GM18499 (cell line): ENCODE results near the gene OLA1.
A peak's percentile ranks its signal among the peaks of the same experiment; 100 is the strongest.

Experiments used
- ATAC-seq: cut with Tn5 transposase; IDR thresholded peaks from one replicate; pipeline ENCODE4 v1.9.1; 2021; ENCODE audit warnings: moderate number of reproducible peaks; ENCODE audit not compliant: insufficient read depth, unreplicated experiment

OLA1 gene

DNA sequence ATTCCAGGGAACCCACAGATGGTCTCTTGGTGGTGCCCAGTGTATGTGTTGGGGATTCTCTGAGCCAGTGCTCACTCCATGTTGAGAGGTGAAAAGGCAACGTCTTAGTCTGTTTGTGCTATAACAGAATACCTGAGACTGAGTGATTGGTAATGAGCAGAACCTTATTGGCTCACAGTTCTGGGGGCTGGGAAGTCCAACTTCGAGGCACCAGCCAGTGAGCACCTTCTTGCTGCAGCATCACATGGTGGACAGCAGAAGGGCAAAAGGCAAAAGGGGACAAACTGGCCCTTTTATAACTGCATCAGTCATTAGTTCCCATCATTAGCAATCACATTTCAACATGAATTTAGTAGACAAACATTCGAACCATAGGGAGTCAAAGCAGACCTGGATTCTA is 202.2 kb downstream of the OLA1 start:
- ATAC-seq: no peak

DNA sequence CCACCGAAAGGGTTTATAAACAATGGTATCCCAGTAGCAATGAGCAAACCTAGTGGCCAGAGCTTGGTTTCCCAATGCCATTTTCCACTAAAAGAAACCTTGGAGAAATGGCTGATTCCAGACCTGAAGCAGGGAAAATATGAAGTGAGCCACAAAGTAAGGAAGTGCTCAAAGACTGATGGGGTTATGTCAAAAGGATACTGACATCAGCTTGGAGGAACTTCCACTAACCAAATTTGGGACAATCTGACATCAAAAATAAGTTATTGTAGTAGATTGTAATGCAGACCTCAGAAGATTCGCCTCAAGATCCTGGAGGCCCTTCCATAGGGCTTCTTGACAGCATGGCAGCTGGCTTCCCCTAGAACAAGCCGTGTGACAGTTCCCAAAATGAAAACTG is 203.8 kb downstream of the OLA1 start:
- no peak for ATAC-seq

DNA sequence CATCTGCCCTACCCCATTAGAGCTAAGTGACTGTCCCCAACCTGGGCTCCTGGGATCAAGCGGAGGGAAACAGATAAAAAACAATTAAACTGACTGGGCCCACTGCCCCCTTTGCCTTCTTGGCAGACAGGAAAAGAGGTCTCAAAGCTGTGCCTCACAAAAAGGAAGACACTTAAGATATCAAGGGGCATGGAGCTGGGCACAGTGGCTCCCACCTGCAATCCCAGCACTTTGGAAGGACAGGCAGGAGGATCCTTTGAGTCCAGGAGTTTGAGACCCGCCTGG is 208.0 kb downstream of the OLA1 start:
- no peak for ATAC-seq

DNA sequence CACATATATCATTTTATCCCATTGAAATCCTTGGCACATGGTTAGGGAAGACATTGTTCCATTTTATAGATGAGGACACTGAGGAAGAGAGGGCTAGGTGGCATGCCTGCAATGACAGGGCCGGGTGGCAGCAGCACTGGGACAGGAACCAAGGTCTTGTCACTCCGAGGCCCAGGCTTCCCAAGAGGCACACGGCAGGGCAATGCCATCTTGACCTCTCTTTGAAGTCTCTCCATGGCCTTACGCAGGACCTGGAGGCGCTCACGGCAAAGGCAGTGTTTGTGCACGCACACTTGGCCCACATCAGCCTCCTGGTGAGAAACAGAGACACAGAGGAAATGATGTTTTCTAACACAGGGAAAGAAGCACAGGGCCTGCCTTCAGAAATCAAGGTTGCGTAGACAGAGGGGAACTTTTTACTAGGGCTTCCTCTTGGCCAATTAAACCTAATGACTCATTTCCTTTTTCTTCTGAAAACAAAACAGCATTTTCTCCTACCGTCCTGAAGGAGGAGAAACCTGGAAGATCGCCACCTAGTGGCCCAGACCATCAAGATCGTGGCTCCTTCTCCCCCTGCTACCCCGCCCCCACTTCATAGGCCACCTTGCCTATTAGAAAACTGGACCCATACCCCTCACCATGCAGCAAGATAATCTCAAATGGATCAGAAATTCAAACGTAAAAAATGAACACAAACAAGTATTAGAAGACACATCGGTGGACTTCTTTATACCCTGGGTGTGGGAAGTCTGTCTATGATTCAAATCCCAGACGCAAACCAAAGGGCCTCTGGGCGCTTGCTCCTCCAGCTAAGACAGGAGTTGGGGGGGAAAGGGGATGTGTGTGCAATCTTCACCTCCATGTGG is 208.5 kb downstream of the OLA1 start:
- peak; percentile 82 for ATAC-seq

DNA sequence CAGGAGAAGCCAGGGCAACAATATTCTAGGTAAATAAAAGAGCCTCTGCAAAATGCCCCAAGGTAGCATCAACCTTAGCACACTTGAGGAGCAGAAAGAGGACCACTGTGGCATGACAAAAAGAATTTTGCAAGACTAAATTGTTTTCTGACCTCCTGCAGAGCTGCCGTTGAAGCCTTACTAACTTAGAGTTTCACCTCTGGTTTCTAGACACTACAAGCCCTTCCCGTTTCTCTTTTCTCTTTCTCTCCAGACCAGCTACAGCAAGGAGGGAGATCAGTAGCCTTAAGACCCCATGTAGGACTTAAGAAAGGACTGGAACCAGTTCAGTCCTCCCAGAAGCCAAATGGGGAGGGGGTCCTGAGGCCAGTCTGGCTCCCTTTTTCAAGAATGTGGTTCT is 209.9 kb downstream of the OLA1 start:
- ATAC-seq: no peak

DNA sequence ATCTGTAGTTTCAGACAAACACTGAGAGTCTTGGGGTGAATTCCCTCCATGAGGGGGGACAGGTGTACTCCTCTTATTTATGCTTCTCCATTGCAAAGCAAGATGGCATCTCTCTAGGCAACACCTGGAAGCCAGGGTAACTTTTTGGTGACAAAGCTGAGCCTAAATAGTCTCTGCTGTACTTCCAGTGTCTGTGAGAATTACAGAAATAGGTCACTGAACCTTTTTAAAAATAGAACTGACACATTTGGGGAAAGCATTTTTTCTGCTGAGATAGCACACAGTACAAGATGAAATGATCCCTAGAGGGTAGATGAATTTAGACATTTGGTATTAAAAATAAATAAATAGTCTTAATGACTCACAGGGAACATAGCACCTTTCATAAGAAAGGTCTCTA is 211.5 kb downstream of the OLA1 start:
- no peak for ATAC-seq

DNA sequence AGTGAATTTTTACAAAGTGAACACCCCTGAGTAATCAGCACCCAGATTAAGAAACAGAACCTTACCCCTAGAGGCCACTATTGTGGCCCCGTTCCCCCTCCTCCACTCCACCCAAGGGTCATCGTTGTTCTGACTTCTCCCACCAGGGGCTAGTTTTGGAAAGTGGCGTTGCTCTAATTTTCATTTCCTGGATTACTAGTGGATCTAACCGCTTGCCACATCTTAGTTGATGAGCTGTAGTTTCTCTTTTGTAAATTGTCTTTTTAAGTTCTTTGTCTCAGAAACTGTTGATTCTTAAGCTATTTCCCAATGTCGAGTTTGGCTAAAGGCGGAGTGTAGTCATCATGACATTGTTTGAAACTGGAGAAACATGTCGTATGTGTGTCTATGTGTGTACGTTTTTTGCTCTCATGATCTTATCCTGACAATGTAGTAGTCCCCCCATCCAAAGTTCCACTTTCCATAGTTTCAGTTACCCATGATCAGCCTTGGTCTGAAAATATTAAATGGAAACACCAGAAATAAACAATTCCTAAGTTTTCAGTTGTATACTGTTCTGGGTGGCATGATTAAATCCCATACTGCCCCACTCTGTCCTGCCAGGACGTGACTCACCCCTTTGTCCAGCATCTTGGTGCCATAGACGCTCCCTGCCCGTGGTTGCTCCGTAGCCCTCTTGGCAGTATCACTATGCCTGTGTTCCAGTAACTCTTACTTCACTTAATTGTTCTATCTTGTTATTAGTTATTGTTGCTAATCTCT is 212.2 kb downstream of the OLA1 start:
- ATAC-seq: no peak

DNA sequence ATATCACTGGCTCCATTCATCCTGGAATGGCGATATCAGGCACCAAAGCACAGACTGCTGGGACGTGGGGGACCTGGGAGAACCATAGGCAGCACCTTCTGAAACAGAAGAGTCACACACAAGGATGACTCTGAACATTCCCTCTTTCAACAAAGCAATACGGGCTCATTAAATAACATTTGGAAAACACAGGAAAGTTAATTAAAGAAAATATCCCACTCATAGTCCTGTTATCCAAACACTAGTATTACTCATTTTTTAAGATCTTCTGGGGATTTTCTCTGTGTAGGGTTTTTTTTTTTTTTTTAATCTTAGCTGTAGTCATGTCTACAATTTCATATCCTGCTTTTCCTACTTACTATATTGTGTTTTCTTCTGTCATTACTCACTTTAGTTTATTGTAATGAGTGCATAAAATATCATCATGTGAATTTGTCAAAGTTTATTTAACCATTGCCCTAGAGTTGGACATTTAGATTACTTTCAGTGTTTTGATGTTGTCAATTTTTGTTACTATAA is 213.2 kb downstream of the OLA1 start:
- no peak for ATAC-seq

DNA sequence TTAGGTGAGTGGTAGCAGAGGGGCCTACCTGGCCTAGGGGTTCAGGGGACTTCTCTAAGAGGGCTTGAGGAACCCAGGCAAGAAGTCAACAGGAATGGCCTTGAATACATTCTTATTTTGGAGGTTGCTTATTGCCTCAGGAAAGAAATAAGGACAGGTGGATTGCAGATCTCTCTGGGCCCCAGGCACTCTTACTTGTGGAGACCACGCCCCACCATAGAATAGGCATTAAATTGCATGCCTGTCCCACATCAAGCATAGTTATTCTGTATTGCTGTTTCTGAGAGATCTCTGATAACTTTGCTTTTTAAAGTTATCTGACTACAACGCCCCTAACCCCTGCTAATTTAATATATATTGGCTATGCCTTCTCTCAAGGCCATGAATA is 215.2 kb downstream of the OLA1 start:
- ATAC-seq: no peak

DNA sequence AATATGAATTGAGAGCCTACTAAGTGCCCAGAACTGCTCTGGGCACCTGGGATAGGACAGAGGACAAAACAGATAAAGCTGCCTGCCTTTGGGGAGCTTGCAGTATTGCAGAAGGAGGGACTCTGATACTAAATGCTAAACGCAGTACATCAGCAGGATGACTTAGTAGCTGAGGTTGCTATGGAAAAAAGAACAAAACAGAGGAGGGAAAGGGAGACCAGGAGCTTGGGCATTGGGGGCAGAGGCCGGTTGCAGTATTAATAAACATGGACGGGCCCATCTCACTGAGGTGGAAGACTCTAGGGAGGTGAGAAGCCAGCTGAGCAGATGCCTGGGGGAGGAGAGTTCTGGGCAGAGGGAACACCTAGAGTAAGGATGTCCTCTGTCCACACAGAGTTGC is 217.1 kb downstream of the OLA1 start:
- ATAC-seq: no peak

DNA sequence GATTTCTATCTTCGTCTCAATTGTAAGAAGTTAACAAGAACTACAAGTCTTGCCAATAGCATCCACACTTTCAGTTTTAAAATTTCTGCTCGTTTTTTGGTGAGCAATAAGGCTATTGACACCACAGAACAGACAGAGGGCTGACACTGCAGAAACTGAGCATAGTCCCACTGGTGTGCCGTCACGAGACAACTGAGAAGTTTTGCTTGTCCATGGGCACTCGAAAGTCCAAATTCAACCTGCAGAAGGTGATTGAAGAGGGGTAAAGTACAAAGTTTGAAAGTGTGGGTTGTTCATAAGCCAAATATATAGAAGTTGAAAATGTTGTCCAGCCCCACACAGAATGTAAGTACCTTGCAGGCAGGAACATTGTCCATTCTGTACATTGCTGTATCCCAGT is 219.4 kb downstream of the OLA1 start:
- ATAC-seq: no peak

DNA sequence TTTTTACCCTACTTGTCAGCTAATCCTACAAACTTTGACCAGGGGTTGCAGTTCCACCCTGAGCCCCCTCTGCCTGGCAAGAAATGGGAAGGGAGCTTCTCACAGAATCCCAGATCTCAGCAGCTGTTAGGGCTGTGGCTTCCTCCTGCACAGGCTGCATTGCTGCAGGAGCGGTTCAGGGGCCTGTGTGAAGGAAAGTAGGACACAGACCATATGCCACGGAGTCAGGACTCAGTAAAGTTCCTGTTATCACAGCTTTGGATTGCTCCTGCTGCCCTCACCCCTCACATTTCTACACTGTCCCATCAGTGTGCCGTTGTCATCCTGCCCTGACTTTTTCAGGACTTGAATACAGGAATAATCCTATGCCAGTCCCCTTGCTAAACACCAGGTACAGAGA is 220.4 kb downstream of the OLA1 start:
- ATAC-seq: no peak

DNA sequence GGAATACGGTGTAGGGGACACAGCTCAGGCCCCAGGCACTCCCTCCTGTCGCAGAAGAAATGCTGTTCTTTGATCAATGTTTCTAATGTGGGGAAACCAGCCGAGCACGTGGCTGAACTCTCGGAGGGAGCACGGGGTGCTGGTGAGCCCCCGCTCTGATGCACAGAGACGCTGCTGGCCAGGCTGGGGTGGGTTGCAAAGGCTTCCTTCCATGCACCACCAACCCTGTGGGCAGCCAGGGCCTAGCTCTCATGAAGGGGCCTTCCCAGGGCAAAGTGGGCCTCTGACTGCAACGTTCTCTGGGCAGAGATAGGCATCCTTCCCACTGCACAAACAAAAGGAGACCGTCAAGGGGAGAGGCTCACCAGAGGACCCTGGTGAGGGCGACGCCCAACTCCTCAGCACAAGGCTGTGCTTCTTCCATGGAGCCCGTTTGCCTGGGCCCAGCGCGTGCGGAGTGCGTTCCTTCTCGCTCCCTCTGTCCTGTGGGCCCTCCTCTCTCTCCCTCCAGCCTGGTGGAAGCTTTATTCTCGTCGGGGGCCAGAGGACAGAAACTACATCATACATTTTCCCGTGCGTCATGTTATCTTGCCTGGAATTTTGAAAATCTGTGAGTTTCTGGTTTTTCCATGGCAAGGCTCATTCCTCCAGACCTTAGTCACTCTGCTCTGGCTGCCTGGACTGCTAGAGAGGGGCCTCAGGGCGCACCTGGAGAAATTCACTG is 222.0 kb downstream of the OLA1 start:
- ATAC-seq: no peak

DNA sequence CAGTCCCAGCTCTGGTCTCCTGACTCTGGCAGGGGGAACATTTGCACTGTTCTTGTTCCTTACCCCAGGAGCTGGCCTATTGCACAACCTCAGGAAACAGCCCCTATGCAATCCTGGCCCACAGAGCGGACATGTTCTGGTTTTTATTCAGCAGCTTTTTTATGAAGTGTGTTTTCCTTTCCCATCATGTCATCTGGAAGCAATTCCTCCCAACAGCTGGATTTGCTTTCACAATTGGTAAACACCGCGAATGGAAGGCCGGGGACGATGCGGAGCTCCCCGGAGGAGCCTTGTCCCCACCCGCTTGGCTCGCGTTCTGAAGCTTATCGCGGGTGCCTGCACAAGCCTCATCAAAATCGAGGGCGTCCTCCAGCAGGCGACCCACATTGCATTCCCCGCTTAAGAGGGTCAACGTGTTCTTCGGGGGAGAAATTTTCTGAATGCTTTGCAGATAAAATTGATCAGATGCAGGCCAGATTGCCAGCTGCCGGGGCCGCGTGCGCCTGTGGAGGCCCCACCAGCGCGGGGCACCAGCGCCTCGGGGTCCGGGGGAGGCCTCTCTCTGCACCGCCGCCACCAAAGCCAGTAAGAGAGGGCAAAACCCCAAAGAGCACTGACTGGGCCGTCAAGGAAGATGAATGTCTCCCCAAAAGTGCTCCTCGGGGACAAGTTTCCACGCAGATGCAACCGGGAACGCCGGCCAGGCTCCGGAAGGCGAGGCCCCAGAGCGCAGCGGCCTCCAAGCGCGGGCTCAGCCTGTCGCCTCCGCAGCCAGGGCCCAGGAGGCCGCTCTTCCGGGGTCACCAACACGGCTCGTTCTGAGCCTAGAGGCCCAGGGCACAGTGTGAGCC is 222.8 kb downstream of the OLA1 start:
- no peak for ATAC-seq

DNA sequence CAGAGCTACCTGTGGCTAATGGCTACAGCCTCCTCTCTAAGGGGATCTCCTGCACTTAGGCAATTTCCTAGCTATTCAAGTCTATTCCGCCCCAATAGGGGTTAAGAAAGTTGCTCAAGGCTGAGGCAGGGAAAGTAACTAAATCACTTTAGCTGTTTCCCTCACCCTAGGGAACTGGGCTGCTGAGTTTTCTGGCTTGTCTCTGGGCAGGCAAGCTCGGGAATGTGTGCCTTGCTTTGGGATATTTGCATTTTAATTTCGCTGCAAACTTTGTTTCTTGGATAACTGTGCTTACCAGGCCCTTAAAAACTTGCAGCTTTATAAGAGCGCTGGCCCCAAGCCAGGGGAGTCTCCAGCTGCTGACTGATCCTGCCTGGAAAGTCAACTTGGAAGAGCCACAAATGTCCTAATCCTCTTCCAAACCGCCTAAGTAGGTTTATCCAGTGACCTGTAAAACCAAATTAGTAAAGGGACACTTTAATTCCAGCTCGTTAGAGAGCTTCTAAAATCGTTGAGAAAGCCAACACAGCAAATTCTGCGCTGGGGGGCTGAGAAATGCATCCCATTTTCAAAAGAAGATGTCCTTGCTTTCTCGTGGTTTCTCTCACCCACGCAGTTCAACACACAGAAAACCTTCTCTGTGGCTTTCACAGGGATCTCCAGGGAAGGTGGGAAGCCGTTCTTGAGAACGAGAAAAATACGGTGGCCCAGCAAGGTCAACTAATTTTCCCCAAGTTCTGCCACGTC is 223.6 kb downstream of the OLA1 start:
- ATAC-seq: no peak

DNA sequence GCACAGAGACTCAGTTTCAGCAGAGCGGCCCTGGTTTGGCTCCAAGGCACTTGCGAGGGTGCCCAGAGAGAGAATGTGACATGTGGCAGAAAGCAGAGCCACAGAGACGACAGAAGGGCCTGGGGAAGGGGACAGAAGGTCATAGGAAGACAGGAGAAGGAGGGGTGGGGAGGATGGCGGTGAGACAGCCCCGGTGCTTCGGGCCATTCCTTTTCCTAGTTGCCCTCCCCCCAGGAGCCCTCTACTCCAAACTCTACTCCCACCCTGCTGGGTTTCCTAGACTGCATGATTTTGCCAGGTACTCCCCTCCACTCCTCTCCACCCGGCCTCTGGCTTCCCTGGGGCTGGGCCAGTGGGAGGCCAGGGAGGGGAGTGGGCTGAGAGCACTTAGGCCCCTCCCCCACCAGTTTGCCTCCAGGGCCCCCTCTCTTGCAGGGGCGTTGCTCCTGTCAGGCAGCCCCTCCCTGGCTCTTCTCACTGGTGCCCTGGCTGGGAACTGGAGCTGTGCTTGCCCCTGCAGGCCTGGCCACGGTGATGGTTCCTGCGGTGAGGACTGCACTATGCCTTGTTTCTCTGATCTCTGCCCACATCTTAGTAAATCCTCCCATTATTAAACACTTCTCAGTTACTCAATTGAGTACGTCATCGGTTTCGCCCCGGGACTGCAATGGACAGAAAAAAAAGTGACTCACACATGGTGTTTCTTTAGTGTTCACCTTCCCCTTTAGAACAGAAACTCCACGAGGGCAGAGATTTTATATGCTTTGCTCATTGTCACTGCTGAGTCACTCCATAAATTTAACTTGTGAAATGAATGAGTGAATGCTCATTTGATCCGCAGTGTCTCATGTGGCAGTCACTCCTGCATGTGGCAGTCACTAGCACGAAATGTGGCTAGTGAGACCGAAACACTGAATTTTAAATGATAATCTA is 224.5 kb downstream of the OLA1 start:
- no peak for ATAC-seq
